ENCODE data around the gene RASAL2.

The RASAL2 gene

GRCh38 chr1:178486100-178487069 lies 392.5 kb downstream of the RASAL2 start:
- H3K4me1 ChIP-seq (ENCODE audit: control insufficient read depth, insufficient read depth, low read length, unreplicated experiment): peaks cover 17% of the 10 kb centered on the region
- H2AFZ ChIP-seq (ENCODE audit: low read length, unreplicated experiment): no peak overlapping the region
- H3K4me3 ChIP-seq (ENCODE audit: low read depth, low read length): no peak overlapping the region
- H3K79me2 ChIP-seq (ENCODE audit: control insufficient read depth, insufficient read depth, low read length, unreplicated experiment): no peaks in the 10 kb centered on the region
- H3K27ac ChIP-seq (ENCODE audit: low read depth, low read length): no peak overlapping the region
- no peaks in the 10 kb centered on the region for H3K36me3 ChIP-seq (ENCODE audit: insufficient read depth, low read length)
- no peaks in the 10 kb centered on the region for H3K27me3 ChIP-seq (ENCODE audit: insufficient read depth, low read length)

DNA sequence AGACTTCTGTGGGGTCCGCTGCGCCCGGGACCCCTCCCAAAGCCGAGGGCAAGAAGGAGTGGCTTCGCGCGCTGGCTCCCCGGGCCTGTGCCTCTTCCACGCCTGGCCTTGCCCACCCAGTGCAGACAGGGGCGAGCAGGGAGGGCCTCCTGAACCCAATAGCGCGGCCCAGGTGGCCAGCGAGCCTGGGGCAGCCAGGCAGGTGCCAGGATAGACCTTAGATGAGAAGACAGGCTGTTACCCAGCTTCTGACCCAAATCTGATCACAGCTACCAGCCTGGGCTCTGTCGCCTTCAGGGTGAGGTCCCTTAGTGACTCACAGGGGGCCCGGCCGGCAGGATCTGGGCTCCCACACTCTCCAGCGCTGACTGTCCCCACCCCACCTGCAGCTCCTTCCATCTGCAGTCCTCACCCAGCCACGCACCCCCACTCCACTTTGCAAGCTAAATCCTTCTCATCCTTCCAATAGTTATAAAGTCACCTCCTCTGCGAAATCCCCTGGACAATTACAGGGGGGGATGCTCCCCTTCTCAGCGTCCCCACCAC lies 393.2 kb downstream of the RASAL2 start:
- no peaks in the 10 kb centered on the region for H3K27me3 ChIP-seq (ENCODE audit: insufficient read depth, low read length)
- no peaks in the 10 kb centered on the region for H3K36me3 ChIP-seq (ENCODE audit: insufficient read depth, low read length)
- H3K4me3 ChIP-seq (ENCODE audit: low read depth, low read length): no peak overlapping the region
- H3K27ac ChIP-seq (ENCODE audit: low read depth, low read length): no peak overlapping the region
- H3K4me1 ChIP-seq (ENCODE audit: control insufficient read depth, insufficient read depth, low read length, unreplicated experiment): peaks cover 17% of the 10 kb centered on the region
- no peak overlapping the region for H2AFZ ChIP-seq (ENCODE audit: low read length, unreplicated experiment)
- H3K79me2 ChIP-seq (ENCODE audit: control insufficient read depth, insufficient read depth, low read length, unreplicated experiment): no peaks in the 10 kb centered on the region

GRCh38 chr1:178488393-178488792 lies 394.5 kb downstream of the RASAL2 start:
- H3K79me2 ChIP-seq (ENCODE audit: control insufficient read depth, insufficient read depth, low read length, unreplicated experiment): no peaks in the 10 kb centered on the region
- no peaks in the 10 kb centered on the region for H3K27me3 ChIP-seq (ENCODE audit: insufficient read depth, low read length)
- H3K27ac ChIP-seq (ENCODE audit: low read depth, low read length): no peak overlapping the region
- H2AFZ ChIP-seq (ENCODE audit: low read length, unreplicated experiment): no peak overlapping the region
- peaks cover 17% of the 10 kb centered on the region for H3K4me1 ChIP-seq (ENCODE audit: control insufficient read depth, insufficient read depth, low read length, unreplicated experiment)
- no peaks in the 10 kb centered on the region for H3K36me3 ChIP-seq (ENCODE audit: insufficient read depth, low read length)
- no peak overlapping the region for H3K4me3 ChIP-seq (ENCODE audit: low read depth, low read length)

- Histone ChIP-seq H3K27ac (ENCODE audit: low read depth, low read length) (no peak overlapping the region), H3K4me1 (ENCODE audit: control insufficient read depth, insufficient read depth, low read length, unreplicated experiment) (peaks cover 17% of the 10 kb centered on the region), H3K79me2 (ENCODE audit: control insufficient read depth, insufficient read depth, low read length, unreplicated experiment) (no peaks in the 10 kb centered on the region), H3K36me3 (ENCODE audit: insufficient read depth, low read length) (no peaks in the 10 kb centered on the region), H3K4me3 (ENCODE audit: low read depth, low read length) (no peak overlapping the region), H2AFZ (ENCODE audit: low read length, unreplicated experiment) (no peak overlapping the region), H3K27me3 (ENCODE audit: insufficient read depth, low read length) (no peaks in the 10 kb centered on the region)
Observed at GRCh38 chr1:178489399-178489798, 395.5 kb downstream of the RASAL2 start.

- peaks cover 11% of the 10 kb centered on the region for H3K4me1 ChIP-seq (ENCODE audit: control insufficient read depth, insufficient read depth, low read length, unreplicated experiment)
- H3K79me2 ChIP-seq (ENCODE audit: control insufficient read depth, insufficient read depth, low read length, unreplicated experiment): no peaks in the 10 kb centered on the region
- no peaks in the 10 kb centered on the region for H3K27me3 ChIP-seq (ENCODE audit: insufficient read depth, low read length)
- H3K27ac ChIP-seq (ENCODE audit: low read depth, low read length): no peak overlapping the region
- no peak overlapping the region for H2AFZ ChIP-seq (ENCODE audit: low read length, unreplicated experiment)
- H3K36me3 ChIP-seq (ENCODE audit: insufficient read depth, low read length): no peaks in the 10 kb centered on the region
- no peak overlapping the region for H3K4me3 ChIP-seq (ENCODE audit: low read depth, low read length)
Observed at GRCh38 chr1:178490136-178490535, 396.2 kb downstream of the RASAL2 start.

DNA sequence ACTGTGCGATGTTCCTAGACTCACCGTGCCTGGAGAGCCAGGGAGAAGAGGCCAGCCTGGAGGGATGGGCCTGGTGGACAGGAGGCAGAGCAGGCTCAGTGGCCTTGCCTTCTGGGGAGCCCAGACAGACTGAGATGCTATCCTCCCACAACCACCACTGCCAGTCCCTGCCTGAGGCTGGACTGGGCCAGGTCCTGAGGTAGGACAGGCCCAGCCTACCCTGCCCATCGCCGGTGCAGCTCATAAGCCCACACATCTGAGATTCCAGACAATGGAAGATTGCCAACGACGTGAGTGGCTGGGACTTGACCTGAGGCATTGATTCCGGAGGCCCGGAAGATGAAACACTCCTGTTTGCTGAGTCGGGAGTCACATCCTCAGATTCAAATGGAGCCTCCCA lies 397.1 kb downstream of the RASAL2 start:
- Histone ChIP-seq H2AFZ (ENCODE audit: low read length, unreplicated experiment) (no peak overlapping the region), H3K27me3 (ENCODE audit: insufficient read depth, low read length) (no peaks in the 10 kb centered on the region), H3K4me1 (ENCODE audit: control insufficient read depth, insufficient read depth, low read length, unreplicated experiment) (peaks cover 3% of the 10 kb centered on the region), H3K79me2 (ENCODE audit: control insufficient read depth, insufficient read depth, low read length, unreplicated experiment) (no peaks in the 10 kb centered on the region), H3K4me3 (ENCODE audit: low read depth, low read length) (no peak overlapping the region), H3K36me3 (ENCODE audit: insufficient read depth, low read length) (no peaks in the 10 kb centered on the region), H3K27ac (ENCODE audit: low read depth, low read length) (no peak overlapping the region)

DNA sequence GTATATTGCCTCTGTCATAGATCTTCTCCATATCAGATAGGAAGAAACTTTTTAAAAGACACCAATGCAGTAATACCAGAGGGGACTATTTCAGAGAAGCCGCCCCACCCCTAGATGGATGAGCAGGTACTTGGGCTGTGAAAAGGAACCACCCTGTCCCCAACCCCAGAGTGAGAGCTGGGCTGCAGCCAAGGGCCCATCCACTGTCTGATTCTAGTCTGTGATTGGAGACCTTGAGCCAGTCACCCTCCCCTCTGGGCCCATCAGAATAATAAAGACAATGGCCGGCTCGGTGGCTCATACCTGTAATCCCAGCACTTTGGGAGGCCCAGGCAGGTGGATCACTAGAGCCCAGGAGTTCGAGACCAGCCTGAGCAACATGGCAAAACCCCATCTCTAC lies 397.8 kb downstream of the RASAL2 start:
- Histone ChIP-seq H3K79me2 (ENCODE audit: control insufficient read depth, insufficient read depth, low read length, unreplicated experiment) (no peaks in the 10 kb centered on the region), H3K4me3 (ENCODE audit: low read depth, low read length) (no peak overlapping the region), H3K27me3 (ENCODE audit: insufficient read depth, low read length) (no peaks in the 10 kb centered on the region), H3K4me1 (ENCODE audit: control insufficient read depth, insufficient read depth, low read length, unreplicated experiment) (no peaks in the 10 kb centered on the region), H2AFZ (ENCODE audit: low read length, unreplicated experiment) (no peak overlapping the region), H3K27ac (ENCODE audit: low read depth, low read length) (no peak overlapping the region), H3K36me3 (ENCODE audit: insufficient read depth, low read length) (no peaks in the 10 kb centered on the region)

- no peak overlapping the region for H2AFZ ChIP-seq (ENCODE audit: low read length, unreplicated experiment)
- no peaks in the 10 kb centered on the region for H3K36me3 ChIP-seq (ENCODE audit: insufficient read depth, low read length)
- no peak overlapping the region for H3K4me3 ChIP-seq (ENCODE audit: low read depth, low read length)
- H3K79me2 ChIP-seq (ENCODE audit: control insufficient read depth, insufficient read depth, low read length, unreplicated experiment): no peaks in the 10 kb centered on the region
- H3K4me1 ChIP-seq (ENCODE audit: control insufficient read depth, insufficient read depth, low read length, unreplicated experiment): no peaks in the 10 kb centered on the region
- H3K27ac ChIP-seq (ENCODE audit: low read depth, low read length): no peak overlapping the region
- no peaks in the 10 kb centered on the region for H3K27me3 ChIP-seq (ENCODE audit: insufficient read depth, low read length)
Observed at GRCh38 chr1:178492341-178492740, 398.4 kb downstream of the RASAL2 start.

GRCh38 chr1:178493301-178493741 lies 399.4 kb downstream of the RASAL2 start:
- no peaks in the 10 kb centered on the region for H3K36me3 ChIP-seq (ENCODE audit: insufficient read depth, low read length)
- no peak overlapping the region for H3K27ac ChIP-seq (ENCODE audit: low read depth, low read length)
- H3K27me3 ChIP-seq (ENCODE audit: insufficient read depth, low read length): no peaks in the 10 kb centered on the region
- no peaks in the 10 kb centered on the region for H3K79me2 ChIP-seq (ENCODE audit: control insufficient read depth, insufficient read depth, low read length, unreplicated experiment)
- H2AFZ ChIP-seq (ENCODE audit: low read length, unreplicated experiment): no peak overlapping the region
- no peaks in the 10 kb centered on the region for H3K4me1 ChIP-seq (ENCODE audit: control insufficient read depth, insufficient read depth, low read length, unreplicated experiment)
- no peak overlapping the region for H3K4me3 ChIP-seq (ENCODE audit: low read depth, low read length)

DNA sequence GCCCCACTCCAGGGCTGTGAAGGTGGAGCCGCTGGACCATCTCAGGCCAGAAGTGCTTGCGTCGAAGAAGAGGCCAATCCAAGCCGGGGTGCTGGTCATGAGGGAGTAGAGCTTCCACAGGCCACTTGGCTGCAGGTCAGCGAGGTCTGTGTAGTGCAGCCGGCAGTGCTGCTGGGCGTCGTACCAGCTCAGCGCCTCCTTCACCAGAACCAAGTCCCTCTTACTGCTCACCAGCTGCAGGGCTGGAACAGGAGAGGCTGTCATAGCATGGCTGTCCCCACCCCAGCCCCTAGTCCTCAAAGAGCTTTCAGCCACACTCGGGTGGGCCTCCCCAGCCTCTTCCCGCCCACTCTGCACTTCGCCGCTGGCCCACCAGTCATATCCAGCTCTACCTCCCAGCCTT lies 400.7 kb downstream of the RASAL2 start:
- H3K27ac ChIP-seq (ENCODE audit: low read depth, low read length): no peak overlapping the region
- no peaks in the 10 kb centered on the region for H3K27me3 ChIP-seq (ENCODE audit: insufficient read depth, low read length)
- H3K36me3 ChIP-seq (ENCODE audit: insufficient read depth, low read length): no peaks in the 10 kb centered on the region
- H3K4me3 ChIP-seq (ENCODE audit: low read depth, low read length): no peak overlapping the region
- no peaks in the 10 kb centered on the region for H3K4me1 ChIP-seq (ENCODE audit: control insufficient read depth, insufficient read depth, low read length, unreplicated experiment)
- no peaks in the 10 kb centered on the region for H3K79me2 ChIP-seq (ENCODE audit: control insufficient read depth, insufficient read depth, low read length, unreplicated experiment)
- H2AFZ ChIP-seq (ENCODE audit: low read length, unreplicated experiment): no peak overlapping the region

- Histone ChIP-seq H3K4me3 (ENCODE audit: low read depth, low read length) (no peak overlapping the region), H3K4me1 (ENCODE audit: control insufficient read depth, insufficient read depth, low read length, unreplicated experiment) (no peaks in the 10 kb centered on the region), H3K79me2 (ENCODE audit: control insufficient read depth, insufficient read depth, low read length, unreplicated experiment) (no peaks in the 10 kb centered on the region), H3K36me3 (ENCODE audit: insufficient read depth, low read length) (no peaks in the 10 kb centered on the region), H3K27me3 (ENCODE audit: insufficient read depth, low read length) (no peaks in the 10 kb centered on the region), H3K27ac (ENCODE audit: low read depth, low read length) (no peak overlapping the region), H2AFZ (ENCODE audit: low read length, unreplicated experiment) (no peak overlapping the region)
Observed at GRCh38 chr1:178495158-178495557, 401.3 kb downstream of the RASAL2 start.

Measured in ACC112 (cell line).